KOPT-K1 (cell line): ENCODE measurements around the gene DDN.

Experiments used
- H3K27ac ChIP-seq: fragments of 200-600 bp; sonication (generic); 2 replicates; pipeline ENCODE4 v1.5.1; 2016; ENCODE audit warnings: antibody characterized with exemption, mild to moderate bottlenecking, low read depth, low read length; ENCODE audit not compliant: poor library complexity, severe bottlenecking
- H3K36me3 ChIP-seq: fragments of 200-600 bp; sonication (generic); 2 replicates; pipeline ENCODE4 v1.5.1; 2017; ENCODE audit warnings: antibody characterized with exemption, mild to moderate bottlenecking, low read length, moderate library complexity; ENCODE audit not compliant: insufficient read depth
- H3K9me3 ChIP-seq: fragments of 200-600 bp; sonication (generic); 2 replicates; pipeline ENCODE4 v1.5.1; 2017; ENCODE audit warnings: antibody characterized with exemption, low read length, mild to moderate bottlenecking; ENCODE audit not compliant: insufficient read depth, poor library complexity, severe bottlenecking

Gene DDN

GRCh38 chr12:49008943-49009342, 9.8 kb upstream of the DDN start:
- H3K36me3 ChIP-seq, result peaks cover 52% of the 10 kb centered on the region
- no peaks in the 10 kb centered on the region for H3K9me3 ChIP-seq
- no peak overlapping the region for H3K27ac ChIP-seq

- H3K9me3 ChIP-seq, result no peaks in the 10 kb centered on the region
- H3K36me3 ChIP-seq, result peaks cover 50% of the 10 kb centered on the region
- H3K27ac ChIP-seq, result no peak overlapping the region
These were observed 1.2 kb upstream of the DDN start for GRCh38 chr12:49000346-49000745.

DNA sequence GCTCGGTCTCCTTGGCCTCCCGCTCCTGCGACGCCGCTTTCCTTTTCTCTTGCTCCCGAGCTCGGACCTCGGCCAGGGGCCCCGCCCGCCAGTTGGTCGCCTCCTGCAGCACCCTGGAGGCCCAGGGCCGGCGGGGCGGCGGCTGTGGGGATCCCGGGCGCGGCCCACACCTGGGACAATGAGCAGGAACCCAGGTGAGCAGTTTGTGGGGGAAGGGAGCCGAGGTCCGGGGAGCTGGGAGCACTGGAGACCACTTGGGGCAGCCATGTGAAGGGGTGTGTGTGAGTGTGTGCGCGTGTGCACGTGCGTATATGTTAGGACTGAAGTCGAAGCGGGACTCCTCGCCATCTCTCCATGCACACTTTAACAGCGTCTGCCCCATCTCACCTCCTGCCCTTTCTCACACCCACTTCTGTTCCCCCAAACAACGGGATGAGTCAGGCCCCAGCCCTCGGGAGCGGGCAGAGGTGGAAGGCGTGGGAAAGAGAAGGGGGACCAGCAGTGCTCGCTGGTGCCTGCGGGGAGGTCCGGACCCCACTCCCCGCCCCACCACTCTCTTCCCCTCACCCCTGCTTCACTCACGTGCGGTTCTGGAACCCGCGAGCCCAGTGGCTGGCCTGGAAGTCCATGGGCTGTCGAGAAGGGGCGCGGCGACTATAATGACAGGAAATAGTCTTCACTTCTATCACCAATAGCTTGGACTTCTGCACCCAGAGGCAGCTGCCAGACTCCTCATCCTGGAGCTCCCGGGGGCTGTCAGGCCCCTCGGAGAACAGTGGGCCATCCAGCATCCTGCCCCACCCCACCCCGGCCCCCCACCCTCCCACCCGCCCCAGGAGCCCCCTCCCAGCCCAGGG, 450 bp downstream of the DDN start:
- Histone ChIP-seq H3K27ac (no peak overlapping the region), H3K9me3 (no peaks in the 10 kb centered on the region), H3K36me3 (peaks cover 35% of the 10 kb centered on the region)

- Histone ChIP-seq H3K9me3 (no peaks in the 10 kb centered on the region), H3K27ac (no peak overlapping the region), H3K36me3 (peaks cover 27% of the 10 kb centered on the region)
These were observed 1.3 kb downstream of the DDN start for GRCh38 chr12:48997719-48998496.

DNA sequence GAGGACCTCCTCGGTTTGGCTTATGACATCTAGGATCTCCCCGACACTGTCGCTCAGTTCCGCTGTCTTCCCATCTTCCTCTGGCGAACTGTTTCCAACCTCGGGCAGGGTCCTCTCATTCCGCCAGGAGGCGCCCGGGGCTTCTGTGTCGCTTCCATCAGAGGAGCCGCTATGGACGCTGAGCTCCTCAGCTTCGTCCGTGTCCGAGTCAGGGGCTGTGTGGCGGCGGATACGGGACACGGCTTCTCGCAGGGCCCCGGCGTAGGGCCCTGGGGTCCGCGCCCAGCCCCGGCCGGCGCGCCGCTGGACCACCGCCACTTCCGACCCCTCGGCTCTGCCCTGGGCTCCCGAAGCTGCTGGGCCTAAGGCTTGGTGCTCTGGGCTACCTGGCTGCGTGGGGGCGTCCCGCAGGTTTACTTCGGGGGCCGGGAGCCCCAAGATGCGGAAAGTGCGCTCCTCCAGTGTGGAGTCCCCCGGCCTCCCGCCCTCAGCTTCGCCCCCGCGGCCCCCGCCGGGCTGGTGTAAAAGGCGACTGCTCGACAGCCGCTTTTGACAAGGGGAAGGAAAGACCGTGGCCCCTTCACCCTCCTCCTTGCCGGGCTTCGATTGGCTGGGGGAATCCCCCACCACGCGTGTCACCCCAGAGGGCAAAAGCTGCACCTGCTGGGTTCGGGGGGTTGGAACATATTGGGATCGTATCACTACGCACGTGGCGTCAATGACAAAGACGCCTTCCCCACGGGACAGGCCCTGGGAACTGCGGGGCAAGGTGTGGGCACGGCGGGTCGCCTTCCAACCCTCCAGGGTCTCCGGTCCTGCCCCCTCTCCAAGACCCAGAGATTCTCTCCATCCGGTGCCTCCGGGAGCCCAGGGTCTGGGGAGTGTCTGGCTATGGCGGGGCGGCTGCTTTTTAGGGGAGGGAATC, 2.1 kb downstream of the DDN start:
- peaks cover 19% of the 10 kb centered on the region for H3K36me3 ChIP-seq
- no peaks in the 10 kb centered on the region for H3K9me3 ChIP-seq
- H3K27ac ChIP-seq, result no peak overlapping the region

DNA sequence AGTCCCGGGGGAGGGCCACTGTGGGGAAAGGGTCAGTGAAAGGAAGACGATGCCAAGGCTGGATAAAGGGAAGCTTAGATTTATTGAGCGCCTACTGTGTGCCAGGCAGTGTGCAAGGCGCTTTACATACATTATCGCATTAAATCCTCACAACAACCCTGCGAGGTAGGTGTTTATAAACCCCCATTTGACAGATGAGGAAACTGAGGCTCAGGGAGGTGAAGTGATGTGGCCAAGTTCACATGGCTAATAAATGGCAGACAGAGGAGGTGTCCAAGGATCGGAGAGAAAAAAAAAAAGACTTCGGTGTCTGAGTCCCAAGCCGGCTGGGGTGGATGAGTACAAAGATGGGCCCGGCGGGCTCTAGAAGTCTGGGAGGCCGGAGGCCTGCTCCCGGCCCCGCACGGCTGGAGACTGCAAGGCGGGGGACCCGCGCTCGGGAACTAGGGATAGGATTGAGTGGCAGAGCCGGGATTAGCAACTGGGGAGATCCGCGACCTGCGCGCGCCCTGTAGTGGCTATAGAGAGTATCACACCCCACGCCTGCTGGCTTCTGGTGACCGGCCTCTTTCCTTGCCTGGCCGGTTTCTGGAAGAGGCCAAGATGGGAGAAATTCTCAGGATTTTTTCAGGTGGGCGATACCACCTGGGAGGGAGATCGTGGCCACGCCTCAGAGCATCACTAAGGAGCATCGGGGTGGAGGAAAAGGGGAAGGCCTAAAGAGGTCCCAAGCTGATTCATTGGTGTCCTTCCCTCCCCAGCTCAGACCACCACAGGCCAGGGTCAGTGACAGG, 3.9 kb downstream of the DDN start:
- H3K9me3 ChIP-seq, result no peaks in the 10 kb centered on the region
- peaks cover 2% of the 10 kb centered on the region for H3K36me3 ChIP-seq
- no peak overlapping the region for H3K27ac ChIP-seq

GRCh38 chr12:48994224-48995085, 4.7 kb downstream of the DDN start:
- H3K27ac ChIP-seq, result no peak overlapping the region
- H3K9me3 ChIP-seq, result no peaks in the 10 kb centered on the region
- H3K36me3 ChIP-seq, result no peaks in the 10 kb centered on the region

- H3K27ac ChIP-seq, result no peak overlapping the region
- no peaks in the 10 kb centered on the region for H3K36me3 ChIP-seq
These were observed 5.4 kb downstream of the DDN start for GRCh38 chr12:48993787-48994186.

DNA sequence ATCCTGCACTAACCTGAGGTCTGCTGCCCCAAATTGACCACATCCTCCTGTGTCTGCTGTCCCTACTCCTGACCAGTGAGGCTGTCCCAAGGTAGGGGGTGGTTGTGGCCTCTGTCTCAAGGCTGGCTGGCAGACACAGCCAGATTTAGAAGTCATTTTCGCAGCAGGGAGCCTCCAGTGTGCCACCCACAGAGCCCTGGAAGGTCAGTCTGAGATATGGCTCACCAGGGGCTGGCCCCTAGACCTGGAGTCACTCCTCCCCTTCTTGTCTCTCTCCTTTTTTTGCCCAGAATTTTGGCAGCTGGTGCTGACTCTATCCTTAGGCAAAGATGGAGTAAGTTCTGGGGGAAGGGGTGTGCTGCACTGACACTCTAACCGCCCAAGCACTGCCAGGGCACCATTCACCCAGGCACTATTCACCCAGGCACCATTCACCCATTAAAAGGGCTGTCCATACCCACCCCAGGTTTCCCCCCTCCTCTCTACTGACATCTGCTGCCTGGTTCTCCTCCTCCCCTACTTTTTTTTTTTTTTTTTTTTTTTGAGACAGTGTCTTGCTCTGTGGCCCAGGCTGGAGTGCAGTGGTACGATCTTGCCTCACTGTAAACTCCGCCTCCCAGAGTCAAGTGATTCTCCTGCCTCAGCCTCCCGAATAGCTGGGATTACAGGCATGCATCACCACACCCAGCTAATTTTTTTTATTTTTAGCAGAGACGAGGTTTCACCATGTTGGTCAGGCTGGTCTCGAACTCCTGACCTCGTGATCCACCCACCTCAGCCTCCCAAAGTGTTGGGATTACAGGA, 7.7 kb downstream of the DDN start:
- Histone ChIP-seq H3K36me3 (no peaks in the 10 kb centered on the region), H3K9me3 (no peaks in the 10 kb centered on the region), H3K27ac (no peak overlapping the region)

More at GRCh38 chr12:48993787-48994186, 5.4 kb downstream of the DDN start:
- H3K9me3 ChIP-seq, result no peaks in the 10 kb centered on the region

DNA sequence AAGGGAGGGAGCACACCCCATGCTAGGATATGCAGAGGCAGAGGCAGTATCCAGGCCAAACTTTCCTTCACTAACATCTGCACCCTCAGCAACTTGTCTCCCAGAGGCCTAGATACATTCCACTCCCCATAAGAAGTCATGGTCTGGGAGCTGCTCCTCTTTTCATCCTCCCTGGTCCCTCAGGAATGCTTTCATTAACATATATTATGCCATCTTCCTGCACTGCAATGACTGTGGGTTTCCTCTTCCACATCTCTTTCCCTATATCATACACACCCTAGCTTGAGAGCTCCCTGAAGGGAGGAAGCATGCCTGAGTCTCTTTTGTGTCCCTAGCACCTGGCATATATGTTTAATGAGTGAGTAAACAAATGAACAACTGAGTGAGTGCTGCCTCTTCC, 8.6 kb downstream of the DDN start:
- Histone ChIP-seq H3K27ac (no peak overlapping the region), H3K9me3 (no peaks in the 10 kb centered on the region), H3K36me3 (no peaks in the 10 kb centered on the region)

GRCh38 chr12:48988030-48988649, 11.0 kb downstream of the DDN start:
- Histone ChIP-seq H3K9me3 (no peaks in the 10 kb centered on the region), H3K27ac (no peak overlapping the region), H3K36me3 (no peaks in the 10 kb centered on the region)

GRCh38 chr12:48986720-48987291, 12.4 kb downstream of the DDN start:
- no peaks in the 10 kb centered on the region for H3K9me3 ChIP-seq
- H3K27ac ChIP-seq, result no peak overlapping the region
- H3K36me3 ChIP-seq, result no peaks in the 10 kb centered on the region
